DMS53 treated with DMSO at 0.1 percent for 48 hours (cell line): ENCODE measurements around the gene GABBR2.

Experiments used
- DNase-seq: peaks from one replicate; lab custom pipeline; 2025; ENCODE audit not compliant: unreplicated experiment; lab: John Stamatoyannopoulos, UW

Gene GABBR2

DNA sequence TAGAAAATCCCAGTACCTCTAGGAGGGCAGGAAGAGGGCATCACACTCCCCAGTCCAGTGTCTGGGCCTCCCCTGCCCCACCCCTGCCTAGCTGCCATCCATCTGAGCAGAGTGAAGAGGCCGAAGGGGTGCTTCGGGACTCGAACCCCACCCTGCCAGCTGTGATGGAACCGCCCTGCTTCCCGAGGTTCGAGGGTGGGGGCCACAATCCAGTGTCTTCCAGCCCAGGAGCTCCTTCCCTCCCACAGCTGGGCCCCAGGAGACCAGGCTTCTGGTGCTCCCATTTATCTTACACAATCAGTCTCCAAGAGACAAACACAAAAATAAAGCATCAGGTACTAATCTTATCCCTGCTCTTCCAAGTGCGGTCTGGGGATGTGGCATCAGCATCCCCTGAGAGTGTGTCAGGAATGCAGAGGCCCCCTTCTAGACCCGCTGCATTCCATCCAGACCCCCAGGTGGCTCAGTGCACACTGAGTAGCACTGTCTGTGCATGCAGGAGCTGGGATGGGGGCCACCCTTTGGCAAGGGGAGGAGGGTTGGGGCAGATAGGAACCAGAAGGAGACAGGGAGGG, 330.4 kb downstream of the GABBR2 start:
- DNase-seq: no peak

DNA sequence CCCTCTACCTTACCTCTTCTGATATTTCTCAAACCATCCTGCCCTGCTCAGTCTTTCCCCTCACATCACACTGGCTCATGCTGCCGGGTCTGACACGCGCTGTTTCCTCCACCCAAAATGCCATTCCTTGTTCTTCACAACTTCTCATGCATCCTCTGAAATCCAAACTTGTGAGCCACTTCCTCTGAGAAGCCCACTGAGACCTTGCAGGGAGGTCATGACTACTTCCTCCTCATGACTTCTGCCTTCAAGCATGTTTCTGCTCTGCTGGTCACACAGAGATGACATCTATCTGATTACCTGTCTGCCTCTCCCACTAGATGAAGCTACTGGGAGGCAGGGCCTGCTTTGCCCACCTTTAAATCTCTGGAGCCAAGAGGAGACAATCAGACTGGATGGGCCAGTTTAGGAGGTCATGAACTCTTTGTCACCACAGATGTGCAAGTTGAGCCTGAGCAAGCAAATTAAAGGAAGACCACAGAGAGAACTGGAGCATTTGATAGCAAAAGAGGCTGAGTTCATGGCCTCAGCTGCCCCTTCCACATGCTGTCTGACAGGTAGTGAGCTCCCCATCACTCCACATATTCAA, 333.5 kb downstream of the GABBR2 start:
- DNase-seq: no peak

DNA sequence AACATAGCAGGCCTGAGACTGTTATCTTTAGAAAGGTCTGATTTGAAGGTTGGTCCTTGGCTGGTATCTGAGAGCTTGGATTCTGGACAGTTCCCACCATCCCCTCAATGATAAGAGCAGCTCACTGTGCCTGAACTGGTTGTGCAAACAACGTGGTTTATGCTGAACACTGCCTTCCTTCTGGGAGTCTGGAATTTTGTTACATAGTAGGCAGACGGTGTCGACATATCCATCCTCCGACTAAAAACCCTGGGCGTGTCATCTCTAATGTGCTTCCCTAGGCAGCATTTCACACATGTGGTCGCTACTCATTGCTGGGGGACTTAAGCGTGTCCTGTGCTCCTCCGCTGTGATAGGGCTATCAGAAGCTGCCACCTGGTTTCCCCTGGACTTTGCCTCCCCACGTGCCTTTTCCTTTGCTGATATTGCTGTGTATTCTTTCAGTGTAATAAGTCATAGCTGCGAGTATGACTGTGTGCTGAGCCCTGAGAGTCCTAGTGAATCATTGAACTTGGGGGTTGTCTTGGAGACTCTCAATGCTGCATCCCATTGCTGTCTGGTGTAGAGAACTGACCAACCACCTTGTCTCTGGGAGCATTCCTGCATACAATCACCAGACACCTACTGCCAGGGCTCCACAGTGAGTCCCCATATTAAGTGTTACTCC, 334.2 kb downstream of the GABBR2 start:
- DNase-seq: no peak

DNA sequence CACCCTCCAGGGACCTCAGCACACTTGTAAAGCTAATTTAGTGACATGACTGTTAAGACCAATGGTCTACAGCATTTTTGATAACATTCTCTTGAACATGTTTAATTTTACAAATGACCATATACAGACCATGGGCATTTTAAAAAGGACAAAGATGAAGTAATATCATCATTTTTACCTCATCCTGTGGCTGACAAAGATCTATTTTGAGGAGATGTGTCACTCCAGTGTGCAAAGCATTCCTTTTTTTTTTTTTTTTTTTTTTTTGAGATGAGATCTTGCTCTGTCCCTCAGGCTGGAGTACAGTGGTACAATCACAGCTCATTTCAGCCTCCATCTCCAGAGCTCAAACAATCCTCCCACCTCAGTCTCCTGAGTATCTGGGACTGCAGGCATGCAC, 335.1 kb downstream of the GABBR2 start:
- no peak for DNase-seq

DNA sequence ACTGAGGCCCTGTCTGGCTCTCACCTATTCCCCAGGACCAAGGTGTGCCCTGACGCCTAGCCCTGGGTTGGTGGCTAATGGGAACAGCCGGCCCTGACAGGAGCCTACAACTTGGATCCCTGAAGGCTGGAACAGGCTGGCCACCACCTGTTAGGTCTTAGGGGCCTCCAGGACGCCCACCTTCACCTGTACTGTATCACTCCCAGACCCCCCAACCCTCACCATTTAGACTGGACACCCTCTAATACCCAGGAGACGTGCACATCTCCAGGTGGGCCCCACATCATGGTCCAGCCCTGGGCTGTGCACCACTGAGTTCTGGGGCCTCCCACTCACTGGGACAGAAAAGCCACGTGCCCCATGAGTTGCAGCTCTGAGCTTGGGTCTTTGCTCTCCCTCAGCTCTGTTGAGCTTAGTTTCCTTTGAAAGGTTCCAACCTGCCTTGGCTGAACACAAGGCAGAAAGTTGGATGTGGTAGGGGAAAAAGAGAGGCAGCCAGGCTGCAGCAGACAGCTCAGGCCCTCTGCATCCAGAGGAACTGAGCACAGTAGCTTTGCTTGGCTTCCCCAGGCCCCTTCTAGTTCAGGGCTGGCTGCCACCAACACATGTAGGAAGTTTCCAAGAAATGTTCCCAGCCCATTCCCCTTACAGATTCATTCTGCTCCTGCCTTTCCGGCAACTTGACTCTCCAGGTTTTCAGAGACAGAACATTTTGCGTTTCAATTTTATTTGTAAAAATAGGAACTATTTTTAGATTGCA, 336.5 kb downstream of the GABBR2 start:
- no peak for DNase-seq

DNA sequence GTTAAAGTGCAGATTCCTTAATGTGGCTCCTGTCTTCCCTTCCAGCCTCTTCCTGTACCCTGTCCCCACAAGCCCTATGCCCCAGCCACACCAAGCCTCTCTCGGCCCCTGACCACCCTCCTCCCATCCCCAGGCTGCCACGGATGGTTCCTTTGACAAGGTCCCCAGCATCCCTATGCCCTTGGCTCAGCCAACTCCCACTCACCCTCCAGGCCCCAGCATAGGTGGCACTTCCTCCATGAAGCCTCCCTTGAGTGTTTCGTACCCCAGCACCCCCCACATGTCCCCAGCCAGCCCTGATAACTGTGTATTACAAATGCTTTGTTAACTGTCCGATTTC, 337.8 kb downstream of the GABBR2 start:
- no peak for DNase-seq

DNA sequence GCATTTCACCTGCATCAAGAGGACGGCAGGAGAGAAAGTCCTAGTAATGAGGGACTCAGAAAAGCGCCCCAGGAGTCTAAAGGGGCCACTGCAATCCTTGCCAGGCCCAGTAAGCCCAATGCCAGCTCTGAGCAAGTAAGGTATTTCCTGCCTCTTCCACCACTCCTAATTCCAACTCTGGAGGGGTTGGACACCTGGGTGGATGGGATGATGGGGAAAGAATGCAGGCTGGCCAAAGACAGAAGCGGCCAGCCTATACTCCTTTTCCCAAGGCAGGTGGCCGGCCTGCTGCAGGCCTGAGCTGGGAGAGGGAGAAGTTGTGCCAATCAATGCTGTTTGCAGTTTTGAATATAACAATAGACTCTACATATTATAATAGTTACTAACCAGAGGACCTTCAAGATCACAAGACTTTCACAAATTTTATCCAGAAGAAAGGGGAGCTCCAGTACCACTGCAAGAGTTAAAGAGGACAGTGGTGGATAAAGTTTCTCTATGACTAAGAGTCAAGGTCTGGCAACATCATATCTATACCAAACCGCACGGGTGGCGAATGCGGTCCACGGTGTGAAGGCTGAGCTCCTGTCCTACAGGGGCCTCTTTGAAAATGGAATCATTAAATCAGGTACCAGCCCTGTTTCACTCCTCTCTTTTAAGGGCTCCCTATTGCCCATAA, 338.3 kb downstream of the GABBR2 start:
- no peak for DNase-seq

DNA sequence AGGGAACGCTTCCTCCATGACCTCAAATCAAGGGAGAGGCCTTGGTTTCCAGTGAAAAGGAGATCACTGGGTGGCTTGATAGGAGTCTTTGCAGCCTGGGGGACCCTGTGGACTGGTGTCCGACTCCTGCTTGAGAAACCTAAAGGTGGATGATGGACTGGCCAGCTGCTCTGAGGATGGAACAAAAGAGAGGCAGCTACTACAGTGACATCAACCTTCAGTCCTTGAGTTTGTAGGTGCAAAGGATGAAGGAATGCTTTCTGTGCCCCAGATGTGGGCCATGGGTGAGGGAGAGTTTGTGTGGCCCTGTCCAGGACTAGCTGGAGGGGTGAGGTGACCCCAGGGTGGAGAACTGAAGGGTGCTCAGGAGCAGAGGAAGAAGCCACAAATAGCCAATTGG, 338.8 kb downstream of the GABBR2 start:
- DNase-seq: no peak

DNA sequence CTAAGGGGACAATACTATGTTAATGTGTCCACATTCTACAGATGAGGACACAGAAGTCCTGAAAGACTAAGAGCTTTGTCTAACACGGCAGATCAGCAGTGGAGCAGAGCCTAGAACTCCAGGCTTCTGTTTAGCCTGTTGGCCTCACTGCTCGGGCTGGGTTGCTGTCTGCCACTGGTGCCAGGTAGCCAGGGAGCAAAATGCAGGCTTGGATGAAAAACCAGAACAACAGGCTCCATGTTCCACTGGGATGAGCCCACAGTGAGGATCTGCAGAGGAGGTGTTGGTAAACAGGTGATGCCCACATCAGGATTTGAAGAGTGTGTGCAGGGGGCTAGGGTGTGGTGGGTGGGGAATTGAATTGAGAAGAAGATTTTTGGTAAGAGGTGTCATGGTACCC, 339.3 kb downstream of the GABBR2 start:
- no peak for DNase-seq

DNA sequence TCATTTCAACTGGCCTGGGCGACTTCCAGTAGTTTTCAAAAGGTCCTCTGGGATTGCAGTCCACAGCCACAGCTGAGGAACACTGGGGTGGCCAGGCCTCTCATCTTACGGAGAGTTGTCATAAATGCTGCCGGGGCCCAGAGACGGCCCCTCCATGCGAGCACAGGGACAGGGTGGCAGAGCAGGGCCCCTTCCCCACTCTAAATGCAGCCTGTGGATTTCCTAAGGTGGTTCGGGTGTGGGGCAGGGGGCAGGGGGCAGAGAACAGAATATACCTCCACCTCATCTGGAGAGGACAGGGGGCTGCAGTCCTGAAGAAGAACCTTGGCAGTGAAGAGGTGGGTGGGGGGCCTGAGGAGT, 339.7 kb downstream of the GABBR2 start:
- DNase-seq: no peak

DNA sequence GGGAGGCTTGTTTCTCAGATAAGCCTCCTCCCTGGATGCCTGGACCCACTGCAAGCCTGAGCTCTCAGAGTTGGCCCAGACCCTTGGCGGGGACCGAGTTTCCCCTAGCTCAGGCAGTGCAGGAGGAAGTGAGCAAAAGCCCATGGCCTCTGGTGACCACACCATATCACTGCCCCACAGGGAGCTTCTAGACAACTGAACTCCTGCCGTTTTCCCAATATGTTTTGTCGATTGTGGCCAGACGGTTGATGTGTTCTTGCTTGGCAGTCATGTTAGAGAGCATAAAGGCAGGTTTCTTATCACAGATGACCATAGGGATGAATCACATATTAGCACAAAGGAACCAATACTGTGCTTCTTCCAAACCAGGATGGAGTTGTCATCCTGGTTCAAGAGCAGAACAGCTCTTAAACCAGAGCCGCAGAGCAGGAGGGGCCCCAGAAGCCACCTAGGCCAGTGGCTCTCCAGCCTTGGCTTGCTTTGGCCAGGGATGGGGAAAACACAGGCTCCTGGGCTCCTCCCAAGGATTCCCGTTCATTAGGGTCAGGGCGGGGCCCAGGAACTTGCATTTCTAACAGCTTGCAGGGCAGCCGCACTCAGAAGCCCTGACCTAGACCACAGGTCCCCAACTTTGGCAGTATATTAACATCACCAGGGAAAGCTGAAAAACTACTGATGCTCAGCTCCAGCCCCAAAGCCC, 340.2 kb downstream of the GABBR2 start:
- DNase-seq: no peak

DNA sequence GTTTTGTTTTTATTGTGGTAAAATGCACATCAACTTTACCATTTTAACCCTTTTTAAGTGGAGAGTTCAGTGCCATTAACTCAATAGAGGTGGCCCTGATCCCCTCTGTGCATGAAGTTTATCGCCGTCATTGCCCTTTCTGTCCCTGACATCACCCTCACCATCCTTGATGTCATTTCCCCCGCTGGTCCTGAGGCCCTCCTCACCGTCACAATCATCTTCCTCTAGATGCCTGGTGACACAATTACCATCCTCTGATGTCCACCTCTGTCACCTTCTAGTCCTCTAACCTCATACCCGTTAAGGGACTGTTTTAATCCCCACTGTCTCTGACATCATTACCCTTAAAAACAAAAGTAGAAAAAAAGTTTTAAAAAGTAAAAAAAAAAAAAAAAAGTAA, 340.8 kb downstream of the GABBR2 start:
- no peak for DNase-seq

DNA sequence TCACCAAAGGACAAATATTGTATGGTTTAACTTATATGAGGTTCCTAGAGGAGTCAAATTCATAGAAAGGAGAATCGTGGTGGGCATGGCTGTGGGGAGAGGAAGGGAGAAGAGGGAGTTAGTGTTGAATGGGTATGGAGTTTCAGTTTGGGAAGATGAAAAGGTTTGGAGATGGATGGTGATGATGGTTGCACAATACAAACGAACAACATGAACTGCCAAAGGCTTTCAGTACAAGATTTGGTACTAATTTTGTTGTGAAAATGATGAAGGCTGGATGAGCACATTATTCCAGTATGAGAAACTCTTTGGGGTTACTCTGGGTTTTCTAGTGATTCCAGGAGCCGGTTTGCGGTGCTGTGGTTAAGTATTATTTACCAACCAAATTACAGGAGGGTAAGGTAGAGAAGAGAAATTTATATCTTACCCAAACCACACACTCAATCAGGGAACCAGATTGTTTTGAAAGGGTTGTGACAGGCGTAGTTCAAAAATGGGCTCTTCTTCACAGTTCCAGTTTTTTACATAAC, 341.3 kb downstream of the GABBR2 start:
- no peak for DNase-seq

DNA sequence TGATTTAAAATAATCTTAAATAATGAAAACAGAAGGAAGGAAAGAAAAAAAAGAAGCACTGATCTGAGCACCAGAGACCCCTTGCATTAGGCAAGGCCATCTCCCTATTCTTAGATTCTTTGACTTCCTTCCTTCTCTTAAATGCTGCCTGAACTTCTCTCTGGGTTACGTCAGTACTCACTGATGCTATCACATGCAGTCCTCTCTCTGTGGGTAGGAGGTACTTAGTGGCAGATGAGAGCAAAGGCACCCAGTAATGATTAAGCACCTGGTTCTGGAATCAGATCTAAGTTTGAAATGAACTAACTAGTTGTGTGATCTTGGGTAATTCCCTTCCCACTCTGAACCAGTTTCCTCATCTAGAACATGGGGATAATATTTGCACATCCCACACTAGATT, 343.0 kb downstream of the GABBR2 start:
- no peak for DNase-seq

DNA sequence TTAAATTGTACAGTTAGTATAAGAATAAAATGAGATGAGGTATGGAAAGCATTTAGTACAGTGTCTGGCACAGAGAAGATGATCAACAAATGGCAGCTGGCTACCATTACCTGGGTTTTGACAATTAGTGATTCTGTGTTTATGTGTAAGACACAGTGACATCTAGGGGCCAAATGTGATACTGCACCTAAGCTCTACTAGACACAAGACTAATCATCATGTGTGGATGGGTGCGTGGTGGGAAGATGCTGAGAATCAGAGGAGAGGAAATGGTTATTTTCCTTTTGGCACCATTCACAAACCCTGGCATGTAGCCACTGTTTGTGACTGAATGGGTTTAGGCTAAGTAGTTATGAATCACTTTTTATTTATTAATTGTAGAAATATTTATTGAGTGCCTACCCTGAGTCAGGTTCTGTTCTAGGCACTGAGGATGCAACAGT, 343.5 kb downstream of the GABBR2 start:
- DNase-seq: no peak

DNA sequence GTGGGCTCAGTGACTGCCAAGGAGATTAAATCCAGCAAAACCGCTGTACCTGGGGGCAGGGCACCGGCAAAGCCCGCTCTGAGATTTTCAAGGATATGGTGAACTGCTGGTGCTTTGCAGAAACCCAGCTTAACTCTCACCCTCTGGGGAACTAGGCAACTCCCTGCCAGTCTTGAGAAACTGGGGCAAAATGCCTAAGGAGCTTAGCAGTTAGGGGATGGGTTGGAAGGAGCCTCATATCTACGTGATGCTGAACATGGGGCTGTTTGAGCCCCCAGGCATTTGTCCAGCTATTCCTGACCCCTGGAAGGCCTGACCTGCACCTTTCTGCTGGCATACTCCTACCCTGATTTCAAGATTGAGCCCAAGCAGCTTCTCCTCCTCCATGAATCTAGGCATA, 344.6 kb downstream of the GABBR2 start:
- DNase-seq: no peak

DNA sequence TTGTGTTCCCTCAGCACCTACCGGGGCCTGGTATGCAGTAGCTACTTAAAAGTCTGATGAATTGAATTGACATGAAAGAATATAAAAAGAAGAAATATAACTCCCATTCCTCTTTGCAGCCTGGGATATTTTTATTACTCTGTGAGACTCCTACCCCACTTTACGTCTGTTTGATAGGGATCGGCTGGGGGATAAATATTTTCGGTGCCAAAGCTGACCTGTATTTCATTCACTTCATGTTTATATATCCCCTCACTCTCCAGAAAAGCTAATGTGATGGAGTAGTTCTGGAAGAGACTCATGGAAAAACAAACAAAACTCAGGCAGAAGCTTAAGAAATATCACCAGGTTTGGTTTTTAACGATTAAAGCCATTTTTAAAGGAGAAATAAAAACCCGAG, 345.1 kb downstream of the GABBR2 start:
- no peak for DNase-seq

DNA sequence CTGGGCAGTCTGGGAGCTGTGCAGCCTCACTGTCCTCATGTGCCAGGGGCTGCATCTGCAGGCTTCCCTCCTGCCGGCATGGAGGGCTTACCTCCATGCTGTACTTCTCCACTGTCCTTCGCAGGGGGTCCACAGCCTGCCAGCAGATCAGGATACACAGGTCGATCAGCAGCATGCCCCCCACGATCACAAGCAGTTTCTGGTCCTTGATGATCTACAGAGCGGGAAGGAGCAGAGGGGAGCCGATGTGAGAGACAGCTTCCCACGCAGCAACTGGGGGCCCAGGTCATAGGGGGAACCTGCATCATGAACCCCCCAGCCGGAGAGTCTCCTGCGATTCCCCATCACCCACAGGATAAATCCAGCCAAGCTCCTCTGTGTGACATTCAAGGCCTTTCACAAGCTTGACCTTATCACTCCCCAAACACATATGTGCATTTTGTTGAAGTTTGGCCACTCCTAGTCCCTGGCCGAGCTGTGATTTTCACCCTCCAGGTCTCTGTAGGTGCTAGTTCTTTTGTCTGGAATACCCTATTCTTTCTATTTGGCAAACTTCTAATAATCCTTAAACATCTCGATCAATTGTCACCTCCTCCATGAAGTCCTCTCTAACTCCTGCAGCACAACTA, 346.0 kb downstream of the GABBR2 start:
- no peak for DNase-seq

DNA sequence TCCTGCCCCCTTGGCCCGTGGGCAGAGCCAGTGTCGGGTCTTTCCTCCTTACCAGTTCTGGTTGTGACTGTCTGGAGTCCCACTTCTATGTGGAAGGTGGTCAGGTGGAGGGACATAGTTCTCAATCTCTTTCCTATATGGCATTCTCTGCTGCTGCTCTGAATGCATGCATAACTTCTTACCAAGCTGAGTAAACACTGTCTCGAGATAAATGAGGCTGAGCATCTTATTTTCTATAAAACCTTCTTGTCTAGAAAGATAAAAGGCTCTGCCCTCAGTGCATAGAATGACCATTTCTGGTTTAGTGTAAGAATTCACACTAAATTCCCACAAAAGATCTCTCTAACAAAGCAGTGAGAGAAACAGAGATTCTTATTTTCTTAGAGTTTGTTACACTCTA, 347.1 kb downstream of the GABBR2 start:
- DNase-seq: no peak

DNA sequence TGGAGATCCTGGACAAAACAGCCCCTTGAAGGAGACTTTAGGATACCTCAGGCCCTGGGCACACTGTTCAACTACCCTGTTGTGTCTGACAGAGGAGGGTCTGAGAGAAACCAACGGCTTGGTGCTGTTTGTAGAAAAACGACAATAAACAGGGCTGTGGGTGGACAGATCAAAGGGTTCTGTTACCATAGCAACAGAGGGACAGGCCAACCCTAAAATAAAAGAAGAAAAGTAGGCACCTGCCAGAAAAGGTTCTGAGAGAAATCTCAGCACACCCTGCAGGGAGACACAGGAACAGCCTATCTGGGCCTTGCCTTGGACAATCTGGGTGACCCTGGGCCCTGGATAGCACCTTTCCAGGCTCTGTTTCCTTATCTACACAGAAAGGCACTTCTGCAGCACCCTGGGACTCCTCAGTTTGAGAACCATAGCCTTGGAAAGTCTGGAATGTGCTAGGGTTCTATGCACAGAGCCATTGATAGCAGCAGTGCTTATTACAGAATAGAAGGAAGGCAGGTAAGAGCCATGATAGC, 348.5 kb downstream of the GABBR2 start:
- DNase-seq: no peak
